Activated T-cell treated with anti-CD3 and anti-CD28 coated beads, Interleukin-2, amount 50 U/mL, for 72 hours (primary cell): ENCODE data around the gene FGF22. TPM values are rescaled to one million over a fixed set of nuclear protein-coding genes. Genes with fewer than 3 reads are reported as not detected.
"Not testable (repeated sequence)": the region's sequence is repeated elsewhere in the genome, so short reads cannot be mapped to it uniquely, and the experiment has no call there.

Experiments used
- ATAC-seq, 2 donors: fragments of 150-1000 bp; cut with Tn5 transposase; replicated peaks in 1 of 2; 2 replicates each; pipeline ENCODE4 v1.10.0; 2021; ENCODE audit warnings: moderate library complexity in 2 of 2, mild to moderate bottlenecking in 1 of 2
- DNase-seq, 2 donors: peaks; one replicate each; pipeline ENCODE4 v3.0.0; 2021 to 2022; ENCODE audit warnings: mixed read lengths in 1 of 2
- H3K27ac Mint-ChIP-seq: one replicate; pipeline ENCODE4 v1.8.0; 2022; ENCODE audit warnings: mild to moderate bottlenecking, moderate library complexity, mixed read lengths
- H3K27me3 Mint-ChIP-seq: one replicate; pipeline ENCODE4 v1.8.0; 2022; ENCODE audit warnings: low read depth, mixed read lengths
- H3K36me3 Mint-ChIP-seq, 2 donors: one replicate each; pipeline ENCODE4 v1.8.0; 2022; ENCODE audit warnings: mixed read lengths in 2 of 2, mild to moderate bottlenecking in 1 of 2; ENCODE audit not compliant: insufficient read depth in 2 of 2
- H3K4me1 Mint-ChIP-seq: one replicate; pipeline ENCODE4 v1.8.0; 2022; ENCODE audit warnings: low read depth, mixed read lengths
- H3K4me3 Mint-ChIP-seq, 2 donors: one replicate each; pipeline ENCODE4 v1.8.0; 2022; ENCODE audit warnings: mild to moderate bottlenecking in 2 of 2, mixed read lengths in 2 of 2, moderate library complexity in 2 of 2
- H3K9me3 Mint-ChIP-seq, 2 donors: one replicate each; pipeline ENCODE4 v1.8.0; 2022; ENCODE audit warnings: mixed read lengths in 2 of 2
- total RNA-seq, 2 donors: library from RNA; stranded (reverse); gene quantifications; one replicate each; pipeline ENCODE4 v1.2.3, GENCODE V29; 2022

Gene FGF22
- total RNA-seq, 2 donors from 2014 or later = not detected

DNA sequence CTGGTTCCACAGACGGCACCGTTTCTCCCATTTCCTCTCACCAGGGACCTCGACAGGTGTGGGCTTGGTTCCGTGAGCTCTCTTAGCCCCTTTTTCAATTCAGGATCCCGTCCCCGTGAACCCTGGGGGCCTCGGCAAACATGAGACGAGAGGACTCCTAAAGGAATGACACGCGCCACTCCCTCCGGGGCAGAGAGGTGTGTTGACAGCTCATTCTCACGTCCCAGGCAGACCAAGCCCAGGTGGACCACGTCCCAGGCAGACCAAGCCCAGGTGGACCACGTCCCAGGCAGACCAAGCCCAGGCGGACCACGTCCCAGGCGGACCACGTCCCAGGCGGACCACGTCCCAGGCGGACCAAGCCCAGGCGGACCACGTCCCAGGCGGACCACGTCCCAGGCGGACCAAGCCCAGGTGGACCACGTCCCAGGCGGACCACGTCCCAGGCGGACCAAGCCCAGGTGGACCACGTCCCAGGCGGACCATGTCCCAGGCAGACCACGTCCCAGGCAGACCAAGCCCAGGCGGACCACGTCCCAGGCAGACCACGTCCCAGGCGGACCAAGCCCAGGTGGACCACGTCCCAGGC lies 27.4 kb downstream of the FGF22 start:
- peaks cover 20% of the 10 kb centered on the region for H3K4me1 Mint-ChIP-seq
- not testable (repeated sequence) for ATAC-seq, DNase-seq, H3K27ac Mint-ChIP-seq, H3K9me3 Mint-ChIP-seq, H3K36me3 Mint-ChIP-seq, H3K4me3 Mint-ChIP-seq, H3K27me3 Mint-ChIP-seq

DNA sequence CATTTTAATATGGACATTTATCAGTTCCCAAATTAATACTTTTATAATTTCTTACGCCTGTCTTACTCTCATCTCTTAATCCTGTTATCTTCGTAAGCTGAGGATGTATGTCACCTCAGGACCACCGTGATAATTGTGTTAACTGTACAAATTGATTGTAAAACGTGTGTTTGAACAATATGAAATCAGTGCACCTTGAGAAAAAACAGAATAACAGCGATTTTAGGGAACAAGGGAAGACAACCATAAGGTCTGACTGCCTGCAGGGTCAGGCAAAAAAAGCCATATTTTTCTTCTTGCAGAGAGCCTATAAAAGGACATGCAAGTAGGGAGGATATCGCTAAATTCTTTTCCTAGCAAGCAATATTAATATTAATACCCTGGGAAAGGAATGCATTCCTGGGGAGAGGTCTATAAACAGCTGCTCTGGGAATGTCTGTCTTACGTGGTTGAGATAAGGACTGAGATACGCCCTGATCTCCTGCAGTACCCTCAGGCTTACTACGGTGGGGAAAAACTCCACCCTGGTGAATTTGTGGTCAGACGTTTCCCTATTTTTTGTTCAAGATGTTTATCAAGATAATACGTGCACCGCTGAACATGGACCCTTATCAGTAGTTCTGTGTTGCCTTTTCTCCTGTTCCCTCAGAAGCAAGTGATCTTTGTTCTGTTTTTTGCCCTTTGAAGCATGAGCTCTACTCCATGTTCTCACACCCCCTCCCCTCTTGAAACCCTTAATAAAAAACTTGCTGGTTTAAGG lies 29.2 kb downstream of the FGF22 start:
- H3K27ac Mint-ChIP-seq, H3K27me3 Mint-ChIP-seq, DNase-seq, H3K36me3 Mint-ChIP-seq, ATAC-seq, H3K4me3 Mint-ChIP-seq, H3K9me3 Mint-ChIP-seq: not testable (repeated sequence)
- H3K4me1 Mint-ChIP-seq = peaks cover 14% of the 10 kb centered on the region

DNA sequence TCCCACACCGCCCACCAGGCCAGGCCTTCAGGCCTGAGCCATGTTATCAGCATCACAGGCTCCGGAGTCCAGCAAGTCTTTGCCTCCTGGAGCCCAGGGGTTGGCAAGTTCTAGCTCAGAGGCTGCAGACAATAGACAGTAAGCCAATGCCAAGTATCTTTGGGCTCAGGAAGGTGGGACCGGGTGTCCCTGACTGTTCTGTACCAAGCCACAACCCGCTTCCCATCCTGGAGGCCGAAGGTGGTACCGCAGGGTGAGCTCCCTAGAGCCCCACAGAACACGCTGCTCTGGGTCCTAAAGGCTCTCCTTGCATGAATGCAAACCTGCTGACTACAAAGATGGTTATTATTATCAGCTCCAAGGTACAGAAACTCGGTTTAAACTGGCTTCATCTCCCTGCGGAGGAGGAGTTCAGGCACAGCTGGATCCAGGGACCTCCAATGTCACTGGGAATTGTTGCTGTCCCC lies 31.0 kb downstream of the FGF22 start:
- DNase-seq = no peak
- H3K27me3 Mint-ChIP-seq = no peaks in the 10 kb centered on the region
- ATAC-seq = peak in 1 of 2 donors; percentile 34
- H3K4me1 Mint-ChIP-seq = no peaks in the 10 kb centered on the region
- H3K27ac Mint-ChIP-seq = no peak overlapping the region
- no peaks in the 10 kb centered on the region for H3K36me3 Mint-ChIP-seq
- H3K4me3 Mint-ChIP-seq = no peak overlapping the region
- H3K9me3 Mint-ChIP-seq = no peaks in the 10 kb centered on the region

GRCh38 chr19:674282-675151 lies 34.8 kb downstream of the FGF22 start:
- ATAC-seq (no peak), DNase-seq (no peak)
- no peak overlapping the region for H3K4me3 Mint-ChIP-seq
- no peaks in the 10 kb centered on the region for H3K27me3 Mint-ChIP-seq
- no peaks in the 10 kb centered on the region for H3K9me3 Mint-ChIP-seq
- H3K27ac Mint-ChIP-seq = no peak overlapping the region
- H3K4me1 Mint-ChIP-seq = no peaks in the 10 kb centered on the region
- no peaks in the 10 kb centered on the region for H3K36me3 Mint-ChIP-seq

DNA sequence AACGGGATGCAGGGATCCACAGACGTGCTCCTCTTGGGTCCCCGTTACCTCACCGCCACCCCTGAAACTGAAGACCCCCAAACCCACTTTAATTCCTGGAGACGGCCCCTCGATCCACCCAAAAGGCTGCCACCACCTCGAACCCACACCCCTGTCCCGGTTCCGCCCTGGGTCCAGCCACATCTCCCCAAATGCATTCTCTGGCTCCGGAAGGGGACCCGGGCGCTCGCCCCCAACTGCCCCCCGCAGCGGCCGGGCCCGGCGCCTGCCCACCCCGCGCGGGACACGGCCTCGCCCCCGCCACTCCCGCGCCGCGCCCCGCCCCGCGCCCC lies 36.3 kb downstream of the FGF22 start:
- no peaks in the 10 kb centered on the region for H3K27me3 Mint-ChIP-seq
- no peak for DNase-seq
- no peaks in the 10 kb centered on the region for H3K4me1 Mint-ChIP-seq
- ATAC-seq = no peak
- H3K4me3 Mint-ChIP-seq = no peak overlapping the region
- no peak overlapping the region for H3K27ac Mint-ChIP-seq
- H3K36me3 Mint-ChIP-seq = no peaks in the 10 kb centered on the region
- H3K9me3 Mint-ChIP-seq = no peaks in the 10 kb centered on the region

DNA sequence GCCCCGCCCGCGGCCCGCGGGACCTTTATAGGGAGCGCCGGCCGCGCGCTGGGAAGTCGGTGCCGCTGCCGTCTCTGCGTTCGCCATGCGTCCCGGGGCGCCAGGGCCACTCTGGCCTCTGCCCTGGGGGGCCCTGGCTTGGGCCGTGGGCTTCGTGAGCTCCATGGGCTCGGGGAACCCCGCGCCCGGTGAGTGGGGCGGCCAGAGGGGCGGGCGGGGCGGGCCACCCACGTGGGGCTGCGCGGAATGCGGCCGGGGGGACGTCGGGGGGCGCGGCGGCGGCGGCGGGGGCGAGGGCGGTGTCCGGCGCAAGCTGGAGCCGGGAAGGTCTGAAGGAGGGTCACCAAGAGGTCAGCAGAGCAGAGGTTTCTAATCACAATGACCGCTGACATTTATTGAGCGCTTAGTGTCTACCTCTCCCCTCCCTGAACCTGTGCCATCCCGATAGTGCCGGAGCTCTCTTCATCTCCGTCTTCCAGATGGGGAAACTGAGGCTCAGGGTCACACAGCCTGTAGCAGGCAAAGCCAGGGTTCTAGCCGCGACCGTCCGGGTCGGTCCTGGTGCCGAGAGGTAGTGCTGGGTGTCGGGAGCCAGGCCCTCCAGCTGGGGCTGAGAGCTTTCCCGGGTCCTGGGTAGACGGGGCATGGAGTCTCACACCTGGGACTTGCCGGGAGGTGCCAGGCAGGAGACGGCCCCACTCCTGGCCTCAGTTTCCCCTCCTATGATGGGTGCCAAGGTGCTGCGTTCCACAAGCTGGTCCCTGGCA lies 36.8 kb downstream of the FGF22 start, which contains the start of gene FSTL3:
Gene FSTL3, plus strand, starts transcription at position 54 of the 767 bp plus-strand sequence. Its CDS starts 32 bp downstream, at position 86.
- Mint-ChIP-seq H3K36me3 (no peaks in the 10 kb centered on the region), H3K9me3 (no peaks in the 10 kb centered on the region), H3K27me3 (no peaks in the 10 kb centered on the region), H3K4me1 (no peaks in the 10 kb centered on the region), H3K4me3 (no peak within 1 kb of the TSS), H3K27ac (no peak within 1 kb of the TSS)
- DNase-seq (no peak), ATAC-seq (no peak)

DNA sequence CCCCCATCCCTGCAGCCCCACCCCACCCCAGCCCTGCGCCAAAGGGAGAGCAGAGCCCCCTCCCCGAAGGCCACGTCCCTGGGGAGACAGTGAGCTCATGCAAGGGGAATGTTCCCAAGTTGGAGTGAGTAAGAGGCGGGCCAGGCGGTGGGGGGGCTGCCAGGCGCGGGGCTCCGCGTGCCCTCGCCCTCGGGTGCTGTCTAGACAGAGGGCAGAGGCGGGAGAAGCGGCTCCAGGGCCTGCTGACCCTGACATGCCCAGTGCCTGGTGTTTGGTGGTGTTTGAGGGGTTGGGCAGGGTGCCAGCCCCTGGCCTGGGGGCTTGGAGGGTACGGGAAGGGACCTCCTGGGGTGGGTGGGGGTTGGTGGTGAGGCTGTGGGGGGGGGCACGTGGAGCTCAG lies 37.5 kb downstream of the FGF22 start:
- no peaks in the 10 kb centered on the region for H3K36me3 Mint-ChIP-seq
- no peaks in the 10 kb centered on the region for H3K9me3 Mint-ChIP-seq

DNA sequence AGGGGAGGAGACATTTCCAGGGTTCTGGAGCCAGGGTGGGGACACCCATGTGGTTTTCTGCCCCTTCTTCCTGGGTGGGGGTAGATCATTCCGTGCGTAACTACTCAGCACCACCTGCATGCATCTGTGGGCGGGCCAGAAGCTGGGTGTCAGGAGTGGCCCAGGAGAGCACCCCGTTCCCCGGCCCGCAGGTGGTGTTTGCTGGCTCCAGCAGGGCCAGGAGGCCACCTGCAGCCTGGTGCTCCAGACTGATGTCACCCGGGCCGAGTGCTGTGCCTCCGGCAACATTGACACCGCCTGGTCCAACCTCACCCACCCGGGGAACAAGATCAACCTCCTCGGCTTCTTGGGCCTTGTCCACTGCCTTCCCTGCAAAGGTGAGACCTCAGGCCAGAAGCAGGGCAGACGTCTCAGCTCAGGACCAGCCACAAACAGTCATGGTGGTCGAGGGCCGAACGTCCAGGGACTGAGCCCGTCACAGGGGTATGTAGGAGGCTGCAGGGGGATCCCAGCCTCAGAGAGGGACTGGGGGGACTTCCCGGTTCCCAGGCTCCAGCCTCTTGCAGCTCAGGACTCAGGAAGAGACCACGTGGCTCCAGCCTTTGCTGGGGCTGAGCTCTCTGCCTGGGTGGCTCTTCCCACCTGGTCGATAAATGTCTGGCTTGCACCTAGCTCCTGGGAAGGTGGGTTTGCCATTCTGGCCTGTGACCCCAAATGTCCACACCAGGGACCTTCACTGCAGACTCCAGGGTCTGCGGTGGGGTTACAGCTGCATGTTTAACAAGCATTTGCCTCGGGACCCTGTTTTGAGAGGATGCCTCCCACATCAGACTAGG lies 38.1 kb downstream of the FGF22 start:
- ATAC-seq = no peak
- Mint-ChIP-seq H3K27me3 (no peaks in the 10 kb centered on the region), H3K9me3 (no peaks in the 10 kb centered on the region), H3K4me3 (no peak overlapping the region), H3K27ac (no peak overlapping the region), H3K4me1 (no peaks in the 10 kb centered on the region), H3K36me3 (no peaks in the 10 kb centered on the region)
- no peak for DNase-seq

More for the DNA sequence above, 37.5 kb downstream of the FGF22 start:
- no peak for DNase-seq
- Mint-ChIP-seq H3K4me3 (no peak overlapping the region), H3K4me1 (no peaks in the 10 kb centered on the region), H3K27me3 (no peaks in the 10 kb centered on the region), H3K27ac (no peak overlapping the region)
- no peak for ATAC-seq

DNA sequence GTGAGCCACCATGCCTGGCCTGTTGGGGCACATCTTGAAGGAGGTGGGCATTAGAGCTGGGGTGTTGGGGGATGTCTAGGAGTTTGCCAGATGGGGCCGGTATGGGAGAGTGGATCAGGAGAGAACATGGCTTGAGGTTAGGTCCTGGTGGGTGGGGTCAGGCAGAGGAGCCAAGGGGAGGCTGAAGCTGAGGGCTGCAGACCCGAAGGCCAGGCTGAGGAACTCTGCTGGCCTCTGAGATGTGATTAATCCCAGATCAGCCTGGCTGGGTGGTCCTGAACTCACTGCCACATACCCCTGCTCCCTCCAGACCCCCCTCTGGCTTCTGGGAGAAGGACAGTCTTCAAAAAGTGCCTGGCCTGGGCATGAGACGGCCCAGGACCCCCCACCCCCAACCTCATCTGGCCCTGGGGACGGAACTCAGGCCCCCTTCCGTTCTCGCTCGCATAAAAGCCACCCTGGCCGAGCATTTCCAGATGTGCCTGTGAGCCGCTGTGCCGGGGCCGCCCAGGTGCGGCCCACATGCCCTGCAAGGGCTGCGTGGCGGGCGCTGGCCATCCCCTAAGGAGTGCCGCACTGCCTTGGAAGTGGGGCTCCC lies 39.2 kb downstream of the FGF22 start:
- Mint-ChIP-seq H3K27me3 (no peaks in the 10 kb centered on the region), H3K27ac (no peak overlapping the region)

DNA sequence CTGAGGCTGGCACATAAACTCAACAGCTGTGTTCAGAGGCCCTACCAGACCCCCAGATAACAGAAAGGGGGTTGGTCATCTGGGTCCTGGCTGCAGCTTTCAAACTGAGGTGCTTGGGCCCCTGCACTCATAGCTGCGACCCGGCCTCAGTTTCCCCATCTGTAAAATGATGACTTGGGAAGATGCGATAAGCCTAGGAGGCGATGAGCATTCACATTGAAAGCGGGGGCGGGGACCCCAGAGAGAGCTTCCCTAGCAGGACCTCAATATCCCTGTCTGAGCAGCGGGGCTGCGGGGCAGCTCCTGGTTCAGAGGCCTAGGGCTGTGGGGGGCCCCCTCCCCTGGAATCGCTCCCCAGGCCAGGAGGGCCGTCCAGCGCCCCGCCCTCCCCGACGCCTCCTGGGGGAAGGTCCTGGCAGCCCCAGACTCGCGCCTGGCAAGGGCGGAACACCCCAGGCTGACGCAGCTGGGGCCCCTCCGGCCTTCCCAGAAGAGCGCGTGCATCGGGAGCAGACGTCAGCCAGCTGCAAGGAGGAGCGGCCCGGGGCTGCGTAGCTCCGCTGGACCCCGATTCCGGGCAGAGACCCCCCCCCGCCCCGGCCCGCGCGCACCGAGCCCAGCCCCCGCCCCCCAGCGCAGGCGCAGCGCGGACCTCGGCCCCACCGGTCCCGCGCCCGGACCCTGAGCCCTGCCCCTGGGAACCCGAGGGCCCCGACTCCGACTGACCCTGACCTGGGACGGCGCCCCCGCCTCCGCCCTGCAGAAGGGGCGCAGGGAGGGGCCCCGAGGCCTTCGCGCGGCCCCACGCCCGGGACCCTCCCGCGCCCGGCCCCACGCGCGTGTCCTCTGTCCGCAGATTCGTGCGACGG lies 40.0 kb downstream of the FGF22 start:
- ATAC-seq = peak; percentile 1 to 6
- H3K4me1 Mint-ChIP-seq = no peaks in the 10 kb centered on the region
- H3K27ac Mint-ChIP-seq = no peak overlapping the region

More for the DNA sequence above, 39.2 kb downstream of the FGF22 start:
- Mint-ChIP-seq H3K4me3 (peak overlapping the region; percentile 60 to 75), H3K4me1 (no peaks in the 10 kb centered on the region), H3K9me3 (no peaks in the 10 kb centered on the region), H3K36me3 (no peaks in the 10 kb centered on the region)
- no peak for ATAC-seq
- no peak for DNase-seq

More for the DNA sequence above, 40.0 kb downstream of the FGF22 start:
- Mint-ChIP-seq H3K4me3 (peak overlapping the region; percentile 74 to 75), H3K27me3 (no peaks in the 10 kb centered on the region), H3K9me3 (no peaks in the 10 kb centered on the region), H3K36me3 (no peaks in the 10 kb centered on the region)
- peak; percentile 47 to 52 for DNase-seq
